GM23338 (cell line): ENCODE measurements around the gene TBC1D16. TPM values are rescaled to one million over a fixed set of nuclear protein-coding genes. Genes with fewer than 3 reads are reported as not detected.
A peak's percentile ranks its signal among the peaks of the same experiment; 100 is the strongest.

Experiments used
- ATAC-seq: fragments of 200-7000 bp; cut with Tn5 transposase; 3 replicates; pipeline ENCODE4 v1.9.1; 2020
- DNase-seq: peaks from one replicate; pipeline ENCODE4 v3.0.0-alpha.2; 2015; ENCODE audit warnings: low spot score
- H2AFZ ChIP-seq: fragments of 200-600 bp; sonication (generic); 2 replicates; pipeline ENCODE4 v1.8.0; 2016; ENCODE audit warnings: antibody characterized with exemption, mild to moderate bottlenecking, moderate library complexity
- H3F3A ChIP-seq: fragments of 200-600 bp; sonication (generic); replicated peaks from 2 replicates; pipeline ENCODE4 v1.8.0; 2017; ENCODE audit warnings: antibody characterized with exemption, mixed run types, low read depth
- H3K27ac ChIP-seq: fragments of 200-600 bp; sonication (generic); 2 replicates; pipeline ENCODE4 v1.6.1; 2016; ENCODE audit warnings: low read depth
- H3K27me3 ChIP-seq: fragments of 200-600 bp; sonication (generic); 2 replicates; pipeline ENCODE4 v1.8.0; 2016; ENCODE audit warnings: mild to moderate bottlenecking, mixed run types, moderate library complexity; ENCODE audit not compliant: insufficient read depth
- H3K36me3 ChIP-seq: fragments of 200-600 bp; sonication (generic); 2 replicates; pipeline ENCODE4 v1.8.0; 2016; ENCODE audit warnings: mild to moderate bottlenecking; ENCODE audit not compliant: insufficient read depth
- H3K4me1 ChIP-seq: fragments of 200-600 bp; sonication (generic); 2 replicates; pipeline ENCODE4 v1.8.0; 2016; ENCODE audit warnings: mild to moderate bottlenecking, moderate library complexity; ENCODE audit not compliant: insufficient read depth
- H3K4me2 ChIP-seq: fragments of 200-600 bp; sonication (generic); 2 replicates; pipeline ENCODE4 v1.7.1; 2017; ENCODE audit warnings: mixed run types
- H3K4me3 ChIP-seq: fragments of 200-600 bp; sonication (generic); 2 replicates; pipeline ENCODE4 v1.6.1; 2016; ENCODE audit warnings: mixed run types
- H3K79me2 ChIP-seq: fragments of 200-600 bp; sonication (generic); replicated peaks from 2 replicates; pipeline ENCODE4 v1.8.0; 2017; ENCODE audit warnings: mild to moderate bottlenecking; ENCODE audit not compliant: insufficient read depth
- H3K9me2 ChIP-seq: fragments of 200-600 bp; sonication (generic); 2 replicates; pipeline ENCODE4 v1.8.0; 2017; ENCODE audit not compliant: insufficient read depth
- H4K20me1 ChIP-seq: fragments of 200-600 bp; sonication (generic); replicated peaks from 2 replicates; pipeline ENCODE4 v1.8.0; 2017; ENCODE audit warnings: mild to moderate bottlenecking; ENCODE audit not compliant: insufficient read depth
- H3K27ac Mint-ChIP-seq: 2 replicates; pipeline ENCODE4 v1.8.0; 2020; ENCODE audit warnings: inconsistent platforms, mild to moderate bottlenecking, moderate library complexity, mixed read lengths
- H3K27me3 Mint-ChIP-seq: 3 replicates; pipeline ENCODE4 v1.8.0; 2022; ENCODE audit warnings: low read depth, mild to moderate bottlenecking, moderate library complexity, mixed read lengths, inconsistent platforms; ENCODE audit not compliant: insufficient read depth, poor library complexity
- H3K36me3 Mint-ChIP-seq: 3 replicates; pipeline ENCODE4 v1.8.0; 2021; ENCODE audit warnings: low read depth, mild to moderate bottlenecking, inconsistent platforms, moderate library complexity, mixed read lengths
- H3K4me1 Mint-ChIP-seq: 3 replicates; pipeline ENCODE4 v1.8.0; 2020; ENCODE audit warnings: mild to moderate bottlenecking, inconsistent platforms, mixed read lengths
- H3K4me3 Mint-ChIP-seq: 3 replicates; pipeline ENCODE4 v1.8.0; 2021; ENCODE audit warnings: moderate library complexity, mild to moderate bottlenecking, inconsistent platforms, mixed read lengths
- H3K9me3 Mint-ChIP-seq: 3 replicates; pipeline ENCODE4 v1.8.0; 2020; ENCODE audit warnings: moderate library complexity, mild to moderate bottlenecking, inconsistent platforms, mixed read lengths
- ZNF462 ChIP-seq: fragments of 250-450 bp; sonication (Bioruptor Pico); IDR thresholded peaks from 2 replicates; pipeline ENCODE4 v1.5.0; 2020; ENCODE audit warnings: mild to moderate bottlenecking, moderate library complexity
- polyA plus RNA-seq: library from polyadenylated mRNA; unstranded; fragments of >200 nt; fragmentation: Nextera tagmentation; extraction: Ambion mirVana; gene quantifications from 2 replicates; pipeline ENCODE4 v1.2.1, GENCODE V29; 2016
- total RNA-seq: library from RNA; depleted of rRNA; stranded (reverse); fragments of >200 nt; shearing (Covaris generic); gene quantifications from 2 replicates; pipeline ENCODE4 v1.2.3, GENCODE V29; 2014
- TF ChIP-seq, protein P1 (sequence below), 2 experiments: fragments of 200-600 bp in 1 of 2; sonication (generic) in 1 of 2; conservative IDR thresholded peaks; 2 replicates each; pipeline versions ENCODE4 v1.5.1 to v1.6.1; 2016 to 2017; ENCODE audit warnings: antibody characterized with exemption in 2 of 2, low read depth in 2 of 2, mild to moderate bottlenecking in 2 of 2, moderate library complexity in 1 of 2
- TF ChIP-seq, protein P2 (sequence below): IDR thresholded peaks from one replicate; pipeline ENCODE4 v1.6.1; 2018; ENCODE audit warnings: antibody characterized with exemption; ENCODE audit not compliant: unreplicated experiment

The TBC1D16 gene
- total and polyA plus RNA-seq, 2 experiments from 2014 or later, result 16.7 to 104 TPM

DNA sequence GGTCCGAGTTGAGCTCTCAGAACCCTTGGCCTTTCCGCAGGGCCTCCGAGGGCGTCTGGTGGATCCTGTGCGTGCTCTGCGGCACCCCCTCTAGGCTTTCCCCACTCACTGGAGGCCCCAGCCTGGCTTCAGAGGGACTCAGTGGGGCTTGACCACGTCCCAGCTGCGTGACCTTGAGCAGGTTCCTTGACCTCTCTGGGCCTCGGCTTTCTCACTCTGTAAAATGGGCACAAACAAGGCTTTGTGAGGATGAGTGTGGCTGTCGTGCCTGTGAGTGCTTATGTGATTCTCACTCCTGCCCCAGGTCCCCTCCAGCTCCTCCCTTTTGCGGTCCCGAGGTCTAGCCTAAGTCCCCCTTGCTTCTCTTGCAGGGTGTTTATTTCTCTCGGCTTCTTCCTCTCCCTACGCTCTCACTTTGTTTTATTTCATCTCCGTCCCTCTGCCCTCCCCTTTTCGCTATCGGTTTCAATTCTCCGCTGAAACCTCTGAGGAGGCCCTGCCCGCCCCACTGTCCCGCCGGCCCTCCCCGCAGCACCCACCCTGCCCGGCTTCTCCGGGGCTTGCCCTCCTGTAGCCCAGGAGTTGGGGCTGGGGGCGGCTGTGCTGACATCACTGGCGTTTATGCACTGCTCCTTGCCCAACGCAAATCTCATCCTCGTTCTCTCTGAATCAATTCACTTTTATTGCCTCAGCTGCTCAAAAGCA is 114.1 kb downstream of the TBC1D16 start:
- Histone ChIP-seq H3K4me2 (no peak overlapping the region), H3K9me2 (no peaks in the 10 kb centered on the region), H3K79me2 (no peaks in the 10 kb centered on the region), H3K27me3 (no peaks in the 10 kb centered on the region), H3K4me3 (no peak overlapping the region), H2AFZ (no peak overlapping the region), H3K36me3 (no peaks in the 10 kb centered on the region), H3K27ac (no peak overlapping the region), H3F3A (0 out of 2 replicates have a peak, but pooled peaks cover 6% of the 10 kb centered on the region), H3K4me1 (no peaks in the 10 kb centered on the region; the same call in 1 of the 2 replicates), H4K20me1 (no peaks in the 10 kb centered on the region)
- Mint-ChIP-seq H3K4me3 (no peak overlapping the region), H3K9me3 (no peaks in the 10 kb centered on the region), H3K36me3 (no peaks in the 10 kb centered on the region), H3K27ac (no peak overlapping the region), H3K4me1 (peaks cover 14% of the 10 kb centered on the region), H3K27me3 (peaks cover 18% of the 10 kb centered on the region)
- DNase-seq, result no peak
- TF ChIP-seq, protein P1, sequence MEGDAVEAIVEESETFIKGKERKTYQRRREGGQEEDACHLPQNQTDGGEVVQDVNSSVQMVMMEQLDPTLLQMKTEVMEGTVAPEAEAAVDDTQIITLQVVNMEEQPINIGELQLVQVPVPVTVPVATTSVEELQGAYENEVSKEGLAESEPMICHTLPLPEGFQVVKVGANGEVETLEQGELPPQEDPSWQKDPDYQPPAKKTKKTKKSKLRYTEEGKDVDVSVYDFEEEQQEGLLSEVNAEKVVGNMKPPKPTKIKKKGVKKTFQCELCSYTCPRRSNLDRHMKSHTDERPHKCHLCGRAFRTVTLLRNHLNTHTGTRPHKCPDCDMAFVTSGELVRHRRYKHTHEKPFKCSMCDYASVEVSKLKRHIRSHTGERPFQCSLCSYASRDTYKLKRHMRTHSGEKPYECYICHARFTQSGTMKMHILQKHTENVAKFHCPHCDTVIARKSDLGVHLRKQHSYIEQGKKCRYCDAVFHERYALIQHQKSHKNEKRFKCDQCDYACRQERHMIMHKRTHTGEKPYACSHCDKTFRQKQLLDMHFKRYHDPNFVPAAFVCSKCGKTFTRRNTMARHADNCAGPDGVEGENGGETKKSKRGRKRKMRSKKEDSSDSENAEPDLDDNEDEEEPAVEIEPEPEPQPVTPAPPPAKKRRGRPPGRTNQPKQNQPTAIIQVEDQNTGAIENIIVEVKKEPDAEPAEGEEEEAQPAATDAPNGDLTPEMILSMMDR (conservative IDR thresholded peaks at IDR 0.05; ENCODE audit: low read depth in 2 of 2), result peak in 1 of 2 experiments; percentile 20; a peak in 1 of 4 replicates
- TF ChIP-seq, protein P2, sequence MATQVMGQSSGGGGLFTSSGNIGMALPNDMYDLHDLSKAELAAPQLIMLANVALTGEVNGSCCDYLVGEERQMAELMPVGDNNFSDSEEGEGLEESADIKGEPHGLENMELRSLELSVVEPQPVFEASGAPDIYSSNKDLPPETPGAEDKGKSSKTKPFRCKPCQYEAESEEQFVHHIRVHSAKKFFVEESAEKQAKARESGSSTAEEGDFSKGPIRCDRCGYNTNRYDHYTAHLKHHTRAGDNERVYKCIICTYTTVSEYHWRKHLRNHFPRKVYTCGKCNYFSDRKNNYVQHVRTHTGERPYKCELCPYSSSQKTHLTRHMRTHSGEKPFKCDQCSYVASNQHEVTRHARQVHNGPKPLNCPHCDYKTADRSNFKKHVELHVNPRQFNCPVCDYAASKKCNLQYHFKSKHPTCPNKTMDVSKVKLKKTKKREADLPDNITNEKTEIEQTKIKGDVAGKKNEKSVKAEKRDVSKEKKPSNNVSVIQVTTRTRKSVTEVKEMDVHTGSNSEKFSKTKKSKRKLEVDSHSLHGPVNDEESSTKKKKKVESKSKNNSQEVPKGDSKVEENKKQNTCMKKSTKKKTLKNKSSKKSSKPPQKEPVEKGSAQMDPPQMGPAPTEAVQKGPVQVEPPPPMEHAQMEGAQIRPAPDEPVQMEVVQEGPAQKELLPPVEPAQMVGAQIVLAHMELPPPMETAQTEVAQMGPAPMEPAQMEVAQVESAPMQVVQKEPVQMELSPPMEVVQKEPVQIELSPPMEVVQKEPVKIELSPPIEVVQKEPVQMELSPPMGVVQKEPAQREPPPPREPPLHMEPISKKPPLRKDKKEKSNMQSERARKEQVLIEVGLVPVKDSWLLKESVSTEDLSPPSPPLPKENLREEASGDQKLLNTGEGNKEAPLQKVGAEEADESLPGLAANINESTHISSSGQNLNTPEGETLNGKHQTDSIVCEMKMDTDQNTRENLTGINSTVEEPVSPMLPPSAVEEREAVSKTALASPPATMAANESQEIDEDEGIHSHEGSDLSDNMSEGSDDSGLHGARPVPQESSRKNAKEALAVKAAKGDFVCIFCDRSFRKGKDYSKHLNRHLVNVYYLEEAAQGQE, result no peak
- TF ChIP-seq ZNF462 (CRISPR knock-in tag), result no peak
- ATAC-seq, result no peak
